Activated CD4-positive, alpha-beta T cell treated with anti-CD3 and anti-CD28 coated beads for 1 hour (primary cell): Measurements from ENCODE around the gene XRCC4.

Experiments
- DNase-seq: peaks from one replicate; pipeline ENCODE4 v3.0.0-alpha.2; 2020

XRCC4 gene

GRCh38 chr5:83071286-83072051 is 5.9 kb upstream of the XRCC4 start:
- no peak for DNase-seq

DNA sequence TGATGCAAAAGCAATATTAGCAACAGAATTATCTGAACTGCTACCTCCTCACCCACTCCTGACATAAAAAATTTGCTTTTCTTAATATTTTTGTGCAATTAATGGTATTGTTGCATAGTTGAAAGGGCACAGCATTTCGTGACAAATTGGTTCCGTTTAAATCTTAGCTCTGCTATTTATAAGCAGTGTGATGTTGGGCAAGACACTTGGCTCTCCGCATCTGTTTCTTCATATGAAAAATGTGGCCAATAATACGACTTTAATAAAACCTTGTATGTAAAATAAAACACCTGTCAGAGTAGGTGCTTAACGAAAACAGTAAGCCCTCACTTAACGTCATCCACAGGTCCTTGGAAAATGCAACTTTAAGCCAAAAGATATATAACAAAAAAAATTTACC is 4.4 kb upstream of the XRCC4 start:
- no peak for DNase-seq

GRCh38 chr5:83077662-83078261 is 415 bp downstream of the XRCC4 start:
- no peak for DNase-seq

DNA sequence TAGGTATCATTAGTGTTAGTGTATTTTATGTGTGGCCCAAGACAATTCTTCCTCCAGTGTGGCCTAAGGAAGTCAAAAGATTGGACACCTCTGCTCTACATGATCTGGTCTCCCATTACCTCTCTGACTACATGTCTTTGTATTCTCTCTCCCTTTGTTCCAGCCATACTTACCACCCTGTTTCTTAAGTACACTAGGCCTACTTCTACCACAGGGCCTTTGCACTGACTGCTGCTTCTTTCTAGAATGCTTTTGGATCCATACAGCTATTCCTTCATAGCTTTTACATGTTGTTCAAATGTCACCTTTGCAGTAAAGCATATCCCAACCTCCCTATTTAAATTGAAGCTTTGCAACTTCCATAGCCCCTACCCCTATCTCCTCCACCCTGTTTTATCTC is 5.4 kb downstream of the XRCC4 start:
- DNase-seq, result no peak

DNA sequence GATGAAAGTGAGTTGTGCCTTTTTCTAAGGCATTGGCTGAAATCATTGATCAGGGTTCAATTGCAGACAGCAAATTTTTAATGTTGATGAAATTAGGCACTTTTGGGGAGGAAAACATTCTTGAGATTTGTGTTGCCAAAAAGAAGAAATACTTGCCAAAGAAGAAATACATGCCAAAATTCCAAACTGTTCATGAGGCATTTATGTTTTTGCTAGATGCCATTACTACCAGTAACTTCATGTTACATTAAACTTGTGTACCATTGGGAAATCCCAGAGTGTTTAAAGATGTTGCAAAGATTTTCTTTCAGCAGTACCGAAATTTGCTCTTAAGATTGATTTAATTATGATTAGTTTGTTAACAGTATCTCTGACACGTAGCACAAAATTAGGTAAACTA is 7.0 kb downstream of the XRCC4 start:
- no peak for DNase-seq

DNA sequence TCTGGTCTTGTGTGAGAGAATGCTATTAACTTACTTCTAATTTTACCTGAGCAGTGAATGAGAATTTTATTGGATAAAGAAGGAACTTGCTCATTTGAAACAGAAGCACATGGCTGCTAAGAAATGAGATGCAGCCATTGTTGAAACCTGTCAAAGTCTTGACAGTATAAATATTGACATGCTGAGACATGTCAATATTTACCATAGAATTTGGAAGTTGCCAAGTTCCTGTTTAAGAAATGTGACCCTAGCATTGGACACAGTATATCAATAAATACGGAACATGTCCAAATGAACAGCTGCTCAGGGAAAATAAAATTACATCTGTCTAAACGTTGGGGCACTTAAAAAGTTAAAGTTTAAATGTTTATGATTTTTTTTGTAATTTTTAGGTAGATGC is 7.8 kb downstream of the XRCC4 start:
- DNase-seq, result no peak

DNA sequence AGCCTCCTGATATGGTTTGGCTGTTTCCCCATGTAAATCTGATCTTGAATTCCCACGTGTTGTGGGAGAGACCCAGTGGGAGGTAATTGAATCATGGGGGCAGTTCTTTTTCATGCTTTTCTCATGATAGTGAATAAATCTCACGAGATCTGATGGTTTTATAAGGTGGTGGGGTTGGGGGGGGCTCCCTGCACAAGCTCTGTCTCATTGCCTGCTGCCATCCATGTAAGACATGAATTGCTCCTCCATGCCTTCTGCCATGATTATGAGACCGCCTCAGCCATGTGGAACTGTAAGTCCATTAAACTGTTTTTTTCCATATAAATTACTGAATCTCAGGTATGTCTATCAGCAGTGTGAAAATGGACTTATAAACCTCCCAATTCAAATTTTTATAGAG is 12.8 kb downstream of the XRCC4 start:
- no peak for DNase-seq

DNA sequence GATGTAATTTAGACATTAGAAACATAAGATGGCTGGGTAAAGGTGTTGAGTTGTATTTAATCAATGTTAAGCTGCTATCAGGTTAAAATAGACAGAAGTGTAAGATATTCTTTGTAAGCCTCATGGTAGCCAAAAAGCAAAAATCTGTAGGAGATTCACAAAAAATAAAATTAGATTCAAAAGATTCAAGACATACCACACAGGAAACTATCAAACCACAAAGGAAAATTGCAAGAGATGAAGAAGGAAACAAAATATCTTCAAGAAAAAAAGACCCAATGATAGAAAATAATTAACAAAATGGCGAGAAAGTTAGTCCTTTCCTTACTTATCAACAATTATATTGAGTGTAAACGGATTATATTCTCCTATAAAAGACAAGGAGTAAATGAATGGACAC is 15.3 kb downstream of the XRCC4 start:
- no peak for DNase-seq

- no peak for DNase-seq
Measured at GRCh38 chr5:83093692-83094091, 16.3 kb downstream of the XRCC4 start.

DNA sequence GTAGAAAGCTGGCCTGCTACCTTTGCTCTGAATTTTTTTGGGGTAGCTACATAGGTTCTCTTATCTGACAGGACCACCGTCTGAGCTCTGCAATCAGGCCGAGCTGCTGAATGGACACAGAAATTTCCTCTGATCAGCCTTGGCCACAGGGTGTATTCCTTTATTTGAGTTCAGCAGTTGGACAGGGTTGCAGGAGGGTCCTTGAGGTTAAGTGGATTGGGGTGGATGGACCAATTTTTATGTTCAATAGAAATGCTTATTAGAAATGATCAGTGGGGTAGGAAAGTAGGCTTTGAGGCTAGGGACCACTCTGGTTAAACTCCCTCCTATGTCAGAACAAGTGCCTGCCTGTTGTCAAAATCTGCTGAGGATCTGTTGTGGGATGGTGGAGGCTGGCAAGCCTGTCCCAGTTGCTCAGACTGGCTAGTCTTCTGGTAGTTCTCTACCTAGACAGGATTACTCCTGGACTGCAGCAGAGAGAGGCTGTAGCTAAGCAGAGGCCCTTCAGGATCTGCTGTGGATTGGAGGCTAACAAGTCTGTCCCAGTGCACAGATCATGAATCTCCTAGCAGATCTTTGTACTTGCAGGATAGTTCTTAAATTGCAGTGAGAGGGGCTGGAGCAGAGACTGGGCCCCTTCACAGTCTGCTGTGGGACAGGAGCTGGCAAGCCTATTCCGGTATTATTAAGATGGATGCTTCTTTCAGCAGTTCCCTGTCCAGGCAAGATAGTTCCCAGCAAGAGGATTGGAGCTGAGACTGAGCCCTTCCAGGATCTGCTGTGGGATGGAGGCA is 18.0 kb downstream of the XRCC4 start:
- no peak for DNase-seq

DNA sequence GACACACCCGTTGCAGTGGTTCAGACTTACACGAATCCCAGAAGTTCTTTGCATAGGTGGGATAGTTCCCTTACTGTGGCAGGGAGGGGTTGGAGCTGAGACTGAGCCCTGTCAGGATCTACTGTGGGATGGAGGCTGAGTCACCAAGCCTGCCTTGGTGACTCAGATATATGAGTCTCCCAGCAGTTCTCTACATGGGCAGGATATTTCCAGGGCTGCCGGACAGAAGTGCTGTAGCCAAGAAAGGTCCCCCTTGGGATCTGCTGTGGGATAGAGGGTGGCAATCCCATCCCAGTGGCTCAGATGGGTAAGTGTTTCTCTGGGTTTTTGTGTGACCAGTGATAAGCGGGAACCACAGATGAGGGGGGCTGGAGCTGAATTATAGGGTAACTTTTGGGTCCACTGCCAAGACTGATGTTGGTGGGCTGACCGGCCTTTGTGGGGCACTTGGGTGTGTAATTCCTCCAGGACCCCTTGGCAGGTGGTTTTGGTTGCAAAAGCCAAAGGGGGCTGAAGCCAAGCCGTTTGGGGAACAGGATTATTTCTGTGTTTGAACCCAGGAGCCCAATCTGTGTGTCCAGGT is 18.7 kb downstream of the XRCC4 start:
- no peak for DNase-seq

DNA sequence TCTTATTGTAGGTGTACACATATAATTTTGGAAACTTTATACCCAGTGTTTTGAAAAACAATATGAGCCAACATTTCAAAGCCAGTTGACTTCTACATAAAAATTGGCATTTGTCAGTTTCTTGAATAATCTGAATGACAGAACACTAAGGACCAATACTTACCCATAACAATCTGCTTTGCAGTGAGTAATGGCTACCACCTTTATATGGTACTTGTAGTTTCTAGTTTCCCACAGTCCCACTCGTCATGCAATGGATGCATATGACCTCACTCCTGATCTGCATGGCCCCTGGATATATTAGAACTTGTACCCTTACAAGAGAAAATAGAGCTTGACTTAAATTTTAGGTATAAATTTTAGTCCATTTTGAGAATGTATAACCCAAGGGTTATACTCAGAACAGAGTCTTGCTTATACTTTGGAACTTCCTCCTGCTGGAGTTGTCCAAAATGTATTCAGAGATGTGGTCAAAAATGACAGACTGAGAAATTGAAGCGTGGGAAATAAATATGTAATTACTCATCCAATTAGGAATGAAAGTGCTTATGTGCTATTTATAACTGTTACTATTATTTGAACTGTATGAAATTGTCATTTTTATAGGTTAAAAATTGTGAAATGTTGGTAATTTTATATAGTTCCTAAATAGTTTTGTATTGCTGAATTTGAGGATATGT is 19.5 kb downstream of the XRCC4 start:
- no peak for DNase-seq

GRCh38 chr5:83097689-83098231 is 20.4 kb downstream of the XRCC4 start:
- DNase-seq, result no peak

DNA sequence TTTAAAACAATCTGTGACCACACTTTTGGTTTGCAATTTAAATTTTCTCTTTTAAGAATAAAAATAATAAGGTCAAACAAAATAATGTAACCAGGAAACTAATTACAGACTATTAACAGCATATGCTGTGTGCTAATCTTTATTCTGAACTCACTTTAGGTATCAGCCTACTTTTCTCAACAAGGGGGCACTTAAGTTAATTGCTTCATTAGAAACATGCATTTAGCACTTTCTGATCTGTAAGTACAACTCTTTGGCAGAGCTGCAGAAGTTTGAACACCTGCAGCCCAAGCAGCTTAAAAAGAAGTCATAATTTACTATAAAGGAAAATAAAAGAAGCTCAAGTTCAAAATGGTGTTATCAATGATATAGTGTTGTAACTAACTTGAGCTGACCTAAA is 21.7 kb downstream of the XRCC4 start:
- no peak for DNase-seq

DNA sequence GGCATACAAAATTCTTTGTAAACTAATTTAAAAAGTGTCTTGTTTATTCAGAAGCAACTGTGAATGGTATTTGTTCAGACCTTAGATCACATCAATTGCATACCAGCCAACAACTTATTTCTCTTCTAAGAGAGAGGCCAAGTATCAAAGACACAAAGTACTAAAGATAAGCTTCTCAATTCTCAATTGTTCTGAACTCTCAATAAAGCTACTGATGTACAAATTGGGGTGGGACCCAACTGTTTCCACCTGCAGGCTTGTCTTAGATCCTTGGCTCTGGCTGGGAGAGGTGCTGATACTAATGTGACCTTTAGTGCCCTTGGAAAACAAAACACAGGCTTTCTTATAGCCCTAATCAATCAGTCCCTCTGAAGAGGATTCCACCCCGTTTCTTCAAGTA is 22.1 kb downstream of the XRCC4 start:
- DNase-seq, result no peak

- no peak for DNase-seq
Measured at GRCh38 chr5:83101514-83101913, 24.2 kb downstream of the XRCC4 start.

GRCh38 chr5:83102364-83102980 is 25.1 kb downstream of the XRCC4 start:
- no peak for DNase-seq

GRCh38 chr5:83104021-83104420 is 26.7 kb downstream of the XRCC4 start:
- DNase-seq, result no peak

DNA sequence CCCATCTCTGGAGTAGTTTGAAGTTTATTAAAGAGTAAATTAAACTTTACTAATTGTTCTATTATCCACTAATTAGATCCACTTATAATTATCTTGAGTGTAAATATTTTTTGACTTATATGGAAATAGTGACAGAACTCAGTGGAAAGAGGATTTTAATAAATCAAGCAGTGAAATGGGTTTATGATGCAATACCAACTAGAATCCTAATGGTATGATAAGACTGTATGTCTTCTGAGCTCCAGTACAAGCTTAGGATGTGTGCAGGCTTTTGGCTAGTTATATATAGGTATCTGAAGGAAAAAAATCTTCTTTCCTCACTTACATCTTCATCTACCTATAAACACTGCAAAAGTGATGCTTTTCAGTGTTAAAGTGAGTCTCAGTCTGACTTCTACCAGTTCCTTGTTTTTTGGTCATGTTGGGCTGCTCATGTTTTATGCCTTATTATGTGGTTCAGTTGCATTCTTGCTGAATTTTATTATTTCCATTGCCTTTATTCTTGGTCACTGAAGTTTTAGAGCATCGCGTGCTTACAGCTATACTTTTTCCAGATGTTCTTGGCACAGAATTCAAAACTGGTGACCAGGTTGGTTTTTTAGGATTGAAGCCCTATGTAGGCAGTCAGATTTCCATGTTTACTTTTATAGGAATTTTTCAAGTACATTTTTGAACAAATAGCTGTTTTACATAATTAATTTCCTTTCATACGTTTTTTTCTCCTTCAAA is 30.5 kb downstream of the XRCC4 start:
- no peak for DNase-seq

GRCh38 chr5:83109380-83109779 is 32.0 kb downstream of the XRCC4 start:
- no peak for DNase-seq

DNA sequence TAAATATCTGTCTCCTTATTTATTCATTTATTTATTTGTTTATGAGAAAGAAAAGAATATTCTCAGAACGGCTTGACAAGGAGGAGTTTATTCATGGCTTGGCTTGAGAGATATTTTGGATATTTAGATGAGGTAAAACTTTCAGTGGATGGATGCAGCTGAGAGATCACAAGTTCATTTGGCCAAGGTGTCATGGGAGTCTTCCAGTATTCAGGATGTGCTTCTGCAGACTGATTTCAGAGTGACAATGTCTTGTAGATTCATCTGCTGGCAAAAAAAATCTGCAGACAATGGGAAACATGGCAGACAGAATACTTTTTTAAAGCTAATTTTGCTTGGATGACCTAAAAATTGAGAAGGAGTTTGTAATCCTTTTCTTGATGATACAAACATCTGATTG is 38.5 kb downstream of the XRCC4 start:
- no peak for DNase-seq

DNA sequence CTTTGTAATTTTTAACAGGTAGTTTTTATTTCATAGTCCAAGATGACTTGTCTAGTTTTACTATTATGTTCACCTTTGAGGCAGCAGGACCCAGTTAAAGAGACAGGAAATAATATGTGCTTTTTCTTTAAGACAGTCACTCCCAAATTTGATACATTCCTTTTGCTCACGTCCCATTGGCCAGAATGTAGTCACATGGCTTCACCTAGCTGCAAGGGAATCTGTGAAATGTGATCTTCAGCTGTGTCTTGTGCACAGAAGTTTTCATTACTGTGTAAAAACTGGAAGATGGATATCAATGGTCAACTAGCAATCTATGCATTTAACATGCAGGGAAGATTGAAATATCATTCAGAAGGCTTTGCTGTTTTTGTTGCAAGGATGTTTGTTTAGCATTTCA is 41.1 kb downstream of the XRCC4 start:
- DNase-seq, result no peak
